ENCODE data around the gene OSBPL1A. TPM values are rescaled to one million over a fixed set of nuclear protein-coding genes. Genes with fewer than 3 reads are reported as not detected.

OSBPL1A gene
- total RNA-seq, 2 donors from 2014 or later = 57.0 to 86.7 TPM

DNA sequence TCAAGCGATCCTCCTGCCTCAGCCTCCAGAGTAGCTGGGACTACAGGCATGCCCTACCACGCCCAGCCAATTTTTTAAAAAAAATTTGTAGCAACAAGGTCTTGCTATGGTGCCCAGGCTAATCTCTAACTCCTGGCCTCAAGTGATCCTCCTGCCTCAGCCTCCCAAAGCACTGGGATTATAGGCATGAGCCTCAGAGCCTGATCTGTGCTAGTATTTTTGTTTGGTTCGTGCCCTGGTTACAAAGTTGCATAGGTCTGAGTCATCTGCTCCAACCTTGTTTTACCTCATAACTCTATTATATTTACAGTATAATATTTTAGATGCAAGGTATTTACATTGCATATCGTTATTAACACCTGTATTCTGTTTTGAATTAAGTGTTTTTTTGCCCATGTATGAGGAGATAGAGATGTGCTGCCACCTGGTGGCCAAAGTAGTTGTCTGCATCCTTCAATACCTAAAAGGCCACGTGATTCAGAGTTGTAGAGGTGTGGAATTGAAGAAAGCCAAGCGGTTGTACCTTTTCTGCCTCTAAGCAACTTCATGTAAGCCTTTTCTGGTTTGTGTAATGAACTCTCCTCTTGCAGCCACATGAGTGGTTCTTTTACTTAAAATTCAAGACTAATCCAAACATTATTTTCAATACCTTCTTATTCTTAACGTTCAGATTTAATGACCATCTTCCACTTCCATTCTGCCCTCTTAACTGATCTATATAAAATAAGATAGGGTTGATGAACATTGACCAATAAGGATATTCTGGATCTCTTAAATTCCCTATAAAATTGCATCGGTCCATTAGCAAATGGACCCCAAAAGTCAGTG lies 278.7 kb downstream of the OSBPL1A start:
- peak; percentile 80 for DNase-seq (ENCODE audit: low spot score)
- TF ChIP-seq, protein P1, sequence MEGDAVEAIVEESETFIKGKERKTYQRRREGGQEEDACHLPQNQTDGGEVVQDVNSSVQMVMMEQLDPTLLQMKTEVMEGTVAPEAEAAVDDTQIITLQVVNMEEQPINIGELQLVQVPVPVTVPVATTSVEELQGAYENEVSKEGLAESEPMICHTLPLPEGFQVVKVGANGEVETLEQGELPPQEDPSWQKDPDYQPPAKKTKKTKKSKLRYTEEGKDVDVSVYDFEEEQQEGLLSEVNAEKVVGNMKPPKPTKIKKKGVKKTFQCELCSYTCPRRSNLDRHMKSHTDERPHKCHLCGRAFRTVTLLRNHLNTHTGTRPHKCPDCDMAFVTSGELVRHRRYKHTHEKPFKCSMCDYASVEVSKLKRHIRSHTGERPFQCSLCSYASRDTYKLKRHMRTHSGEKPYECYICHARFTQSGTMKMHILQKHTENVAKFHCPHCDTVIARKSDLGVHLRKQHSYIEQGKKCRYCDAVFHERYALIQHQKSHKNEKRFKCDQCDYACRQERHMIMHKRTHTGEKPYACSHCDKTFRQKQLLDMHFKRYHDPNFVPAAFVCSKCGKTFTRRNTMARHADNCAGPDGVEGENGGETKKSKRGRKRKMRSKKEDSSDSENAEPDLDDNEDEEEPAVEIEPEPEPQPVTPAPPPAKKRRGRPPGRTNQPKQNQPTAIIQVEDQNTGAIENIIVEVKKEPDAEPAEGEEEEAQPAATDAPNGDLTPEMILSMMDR (IDR thresholded peaks at IDR 0.05) = peak; percentile 54 to 94
- Histone ChIP-seq H3K9me3 (no peaks in the 10 kb centered on the region), H3K36me3 (no peaks in the 10 kb centered on the region), H3K4me1 (no peaks in the 10 kb centered on the region), H3K4me3 (no peak overlapping the region), H3K27me3 (no peaks in the 10 kb centered on the region), H3K27ac (no peak overlapping the region)

DNA sequence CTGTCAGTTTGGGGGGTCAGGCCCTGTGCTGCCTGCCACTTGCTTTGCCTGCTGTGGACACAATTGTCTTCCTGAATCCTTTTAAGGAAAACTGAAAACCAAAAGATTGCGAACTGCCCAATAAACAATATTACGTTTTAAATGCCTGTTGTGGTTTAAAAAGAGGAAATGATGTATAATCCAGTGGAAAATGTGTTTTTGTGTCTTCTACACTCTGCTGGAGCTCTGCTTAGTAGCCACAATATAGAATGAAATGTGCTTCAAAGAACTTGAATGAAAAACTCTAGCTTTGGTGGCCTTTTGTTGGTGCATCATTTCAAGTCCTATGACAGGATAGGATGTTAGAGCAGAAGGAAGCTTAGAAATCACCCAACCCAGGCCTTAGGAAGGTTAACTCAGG lies 282.0 kb downstream of the OSBPL1A start:
- DNase-seq (ENCODE audit: low spot score) = no peak
- TF ChIP-seq, protein P1 (IDR thresholded peaks at IDR 0.05) = no peak
- no peaks in the 10 kb centered on the region for H3K27me3 ChIP-seq
- H3K9me3 ChIP-seq = no peaks in the 10 kb centered on the region
- H3K27ac ChIP-seq = no peak overlapping the region
- H3K4me3 ChIP-seq = no peak overlapping the region
- no peaks in the 10 kb centered on the region for H3K4me1 ChIP-seq
- H3K36me3 ChIP-seq = no peaks in the 10 kb centered on the region

DNA sequence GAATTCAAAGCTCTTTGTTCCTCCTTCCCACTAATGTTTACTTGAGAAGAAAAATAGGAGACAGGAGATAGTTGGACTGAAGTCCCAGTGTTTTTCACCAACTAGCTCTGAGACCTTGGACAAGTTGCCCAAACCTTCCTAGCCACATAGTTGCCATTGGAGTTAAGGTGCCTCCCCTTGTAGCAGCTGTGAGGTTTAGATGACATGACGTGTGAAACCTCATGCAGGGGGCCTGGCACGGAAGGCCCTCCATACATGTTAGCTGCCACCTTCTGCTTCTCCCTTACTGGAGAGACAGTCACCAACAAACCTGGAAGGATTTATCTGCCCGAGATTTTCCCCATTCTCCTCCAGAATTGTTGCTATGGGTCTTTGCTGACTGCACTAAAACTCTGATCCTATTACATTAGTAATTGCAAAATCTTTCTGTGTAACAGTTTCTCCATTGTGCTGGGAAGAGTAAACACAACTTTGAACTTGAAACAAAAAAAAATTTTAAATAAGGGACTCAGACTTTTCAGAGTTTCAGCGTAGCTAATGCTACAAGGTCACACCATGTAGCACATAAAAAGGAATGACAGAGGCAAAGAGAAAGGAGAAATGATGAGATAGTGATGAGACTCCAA lies 282.6 kb downstream of the OSBPL1A start:
- no peaks in the 10 kb centered on the region for H3K36me3 ChIP-seq
- no peak overlapping the region for H3K4me3 ChIP-seq
- H3K27me3 ChIP-seq = no peaks in the 10 kb centered on the region
- DNase-seq (ENCODE audit: low spot score) = no peak
- TF ChIP-seq, protein P1 (IDR thresholded peaks at IDR 0.05) = no peak
- H3K27ac ChIP-seq = no peak overlapping the region
- H3K4me1 ChIP-seq = no peaks in the 10 kb centered on the region
- H3K9me3 ChIP-seq = no peaks in the 10 kb centered on the region

DNA sequence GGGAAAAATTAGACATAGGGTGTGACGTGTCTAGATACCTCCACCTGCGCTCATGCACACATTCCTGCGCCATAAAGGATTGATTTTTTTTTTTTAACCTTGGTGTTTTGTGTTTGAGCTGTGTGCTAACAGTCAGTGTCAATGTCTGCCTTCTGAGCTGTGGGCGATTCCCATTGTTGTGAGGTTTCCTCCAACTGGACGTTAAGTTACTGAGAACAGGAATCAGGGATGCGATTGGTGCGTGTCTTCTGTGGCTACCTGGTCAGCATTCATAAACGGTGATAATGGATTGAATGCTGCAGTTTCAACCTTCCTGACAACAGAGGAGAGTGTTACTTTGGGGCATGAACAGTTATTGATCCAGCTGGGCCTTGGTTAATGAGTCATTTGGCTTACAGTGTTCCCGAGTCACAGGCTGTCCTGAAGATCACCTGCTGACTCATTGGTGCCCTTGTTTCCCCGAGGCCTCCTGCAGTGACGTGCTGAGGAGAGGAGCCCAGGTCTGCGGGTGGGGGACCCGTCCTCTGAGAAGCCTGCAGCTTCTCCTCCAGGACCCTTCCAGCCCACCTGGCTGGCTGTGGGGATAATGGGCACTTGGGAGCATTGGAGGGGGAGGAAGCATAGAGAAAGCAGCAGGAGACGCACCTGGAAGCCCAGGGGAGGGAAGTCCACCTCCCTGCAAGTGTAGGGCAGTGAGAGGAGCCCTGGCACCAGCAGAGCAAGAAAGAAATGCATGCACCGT lies 284.6 kb downstream of the OSBPL1A start:
- H3K27ac ChIP-seq = no peak overlapping the region
- no peaks in the 10 kb centered on the region for H3K36me3 ChIP-seq
- H3K9me3 ChIP-seq = no peaks in the 10 kb centered on the region
- no peak for DNase-seq (ENCODE audit: low spot score)
- no peaks in the 10 kb centered on the region for H3K27me3 ChIP-seq
- H3K4me1 ChIP-seq = no peaks in the 10 kb centered on the region
- H3K4me3 ChIP-seq = no peak overlapping the region
- TF ChIP-seq, protein P1 (IDR thresholded peaks at IDR 0.05) = no peak

DNA sequence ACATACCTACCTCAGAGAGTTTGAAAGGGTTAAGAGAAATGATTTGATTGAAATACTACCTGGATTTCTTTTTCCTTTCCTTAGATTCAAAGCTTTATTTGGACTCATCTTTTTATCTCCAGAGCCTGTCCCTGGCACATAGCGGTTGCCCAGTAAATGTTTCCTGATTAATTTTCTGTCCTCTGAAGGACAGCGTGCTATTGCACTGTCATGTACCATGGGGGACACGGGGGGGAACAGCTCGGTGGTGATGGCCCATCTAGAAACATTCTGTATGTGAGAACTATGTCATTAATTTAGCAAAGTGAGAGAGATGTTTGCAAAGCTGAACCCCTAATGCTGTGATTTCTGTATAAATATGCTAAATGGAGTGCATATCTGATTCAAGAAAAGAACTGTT lies 285.2 kb downstream of the OSBPL1A start:
- H3K4me3 ChIP-seq = no peak overlapping the region
- H3K27ac ChIP-seq = no peak overlapping the region
- no peaks in the 10 kb centered on the region for H3K4me1 ChIP-seq
- DNase-seq (ENCODE audit: low spot score) = no peak
- H3K9me3 ChIP-seq = no peaks in the 10 kb centered on the region
- H3K27me3 ChIP-seq = no peaks in the 10 kb centered on the region
- TF ChIP-seq, protein P1 (IDR thresholded peaks at IDR 0.05) = no peak
- H3K36me3 ChIP-seq = no peaks in the 10 kb centered on the region

Small RNAs within 50 kb of the gene (microRNA-seq; reads per million reads assigned to microRNA genes)
- 4.9 to 7.1 reads per million in 2 donors for gene MIR320C2 (ENCODE audit: borderline number of aligned reads in 2 of 2, borderline replicate concordance in 1 of 2)

Other genes starting within 250 kb of the OSBPL1A start
- 10 to 100 TPM; 10.9 to 16.9 TPM for gene IMPACT, start 28.8 kb upstream of the OSBPL1A start, total RNA-seq
- gene HRH4, start 62.8 kb upstream of the OSBPL1A start, total RNA-seq = not detected

Data from right atrium auricular region (tissue), 2 donors.